GM10847 (cell line): ENCODE results near the gene TMEM205.

Experiments used
- POLR2A ChIP-seq: IDR thresholded peaks from 2 replicates; pipeline ENCODE4 v1.6.1; 2011; ENCODE audit not compliant: insufficient read length; ENCODE audit errors: extremely low read depth

TMEM205 gene

GRCh38 chr19:11374433-11375142, 28.5 kb upstream of the TMEM205 start, which contains the start of gene SWSAP1:
SWSAP1 (plus strand) TSS chr19:11374666; CDS start chr19:11374681, 15 bp downstream.
- no peak for TF ChIP-seq POLR2A

- TF ChIP-seq POLR2A: no peak
Measured at GRCh38 chr19:11373885-11374432, 27.9 kb upstream of the TMEM205 start.

GRCh38 chr19:11373166-11373884, 27.3 kb upstream of the TMEM205 start:
- no peak for TF ChIP-seq POLR2A

- TF ChIP-seq POLR2A: no peak
Measured at GRCh38 chr19:11370744-11371143, 24.7 kb upstream of the TMEM205 start.

GRCh38 chr19:11367528-11367927, 21.5 kb upstream of the TMEM205 start:
- no peak for TF ChIP-seq POLR2A

- TF ChIP-seq POLR2A: no peak
Measured at GRCh38 chr19:11365557-11366117, 19.6 kb upstream of the TMEM205 start.

GRCh38 chr19:11364935-11365334, 18.9 kb upstream of the TMEM205 start:
- no peak for TF ChIP-seq POLR2A

- TF ChIP-seq POLR2A: no peak
Measured at GRCh38 chr19:11364296-11364904, 18.3 kb upstream of the TMEM205 start.

- TF ChIP-seq POLR2A: no peak
Measured at GRCh38 chr19:11363881-11364280, 17.8 kb upstream of the TMEM205 start.

GRCh38 chr19:11361771-11362731, 16.0 kb upstream of the TMEM205 start:
- TF ChIP-seq POLR2A: no peak

GRCh38 chr19:11361037-11361770, 15.1 kb upstream of the TMEM205 start:
- TF ChIP-seq POLR2A: no peak

- no peak for TF ChIP-seq POLR2A
Measured at GRCh38 chr19:11359421-11359820, 13.4 kb upstream of the TMEM205 start.

- TF ChIP-seq POLR2A: no peak
Measured at GRCh38 chr19:11356676-11357550, 10.8 kb upstream of the TMEM205 start.

GRCh38 chr19:11356074-11356397, 10.0 kb upstream of the TMEM205 start:
- no peak for TF ChIP-seq POLR2A
